Retinal pigment epithelial cell (primary cell): ENCODE results near the gene KRTAP1-4.
"Not testable (repeated sequence)": the region's sequence is repeated elsewhere in the genome, so short reads cannot be mapped to it uniquely, and the experiment has no call there.

ENCODE experiments used
- DNase-seq: peaks from one replicate; pipeline ENCODE4 v3.0.0-alpha.2; 2010; ENCODE audit warnings: low read depth
- H3K4me3 ChIP-seq: 2 replicates; pipeline ENCODE4 v1.5.1; 2011; ENCODE audit warnings: mild to moderate bottlenecking, low read length, control low read depth, moderate library complexity
- CTCF ChIP-seq: conservative IDR thresholded peaks from 2 replicates; pipeline ENCODE4 v1.5.1; 2011; ENCODE audit warnings: low read depth, low read length, control low read depth, inconsistent platforms

The KRTAP1-4 gene

GRCh38 chr17:41001795-41002194, 28.2 kb downstream of the KRTAP1-4 start:
- no peak for TF ChIP-seq CTCF
- no peak overlapping the region for H3K4me3 ChIP-seq
- DNase-seq = no peak

GRCh38 chr17:40999563-40999962, 30.4 kb downstream of the KRTAP1-4 start, which contains the start of gene KRTAP3-2:
Gene KRTAP3-2, minus strand, starts transcription at chr17:40999906. Its CDS starts 53 bp downstream, at chr17:40999853.
- not testable (repeated sequence) for DNase-seq, H3K4me3 ChIP-seq

- no peak for TF ChIP-seq CTCF
- no peak overlapping the region for H3K4me3 ChIP-seq
- DNase-seq = no peak
Observed at GRCh38 chr17:40997361-40997760, 32.6 kb downstream of the KRTAP1-4 start.

GRCh38 chr17:40996829-40997228, 33.2 kb downstream of the KRTAP1-4 start:
- DNase-seq = no peak
- no peak for TF ChIP-seq CTCF
- no peak overlapping the region for H3K4me3 ChIP-seq

- DNase-seq = no peak
- TF ChIP-seq CTCF = no peak
- no peak overlapping the region for H3K4me3 ChIP-seq
Observed at GRCh38 chr17:40995116-40995515, 34.9 kb downstream of the KRTAP1-4 start.

GRCh38 chr17:40993839-40994238, 36.2 kb downstream of the KRTAP1-4 start, which contains the start of gene KRTAP3-3:
Gene KRTAP3-3, minus strand, starts transcription at chr17:40994164. Its CDS starts 67 bp downstream, at chr17:40994097.
- DNase-seq = no peak
- H3K4me3 ChIP-seq = no peak within 1 kb of the TSS
- no peak for TF ChIP-seq CTCF

GRCh38 chr17:40993084-40993483, 36.9 kb downstream of the KRTAP1-4 start:
- TF ChIP-seq CTCF = no peak
- H3K4me3 ChIP-seq = no peak overlapping the region
- no peak for DNase-seq

GRCh38 chr17:40992666-40993065, 37.3 kb downstream of the KRTAP1-4 start:
- no peak overlapping the region for H3K4me3 ChIP-seq
- no peak for DNase-seq
- TF ChIP-seq CTCF = no peak
